OCI-M1 (cell line): ENCODE data around the gene LINC00632.
"Not testable (repeated sequence)": the region's sequence is repeated elsewhere in the genome, so short reads cannot be mapped to it uniquely, and the experiment has no call there.

Experiments used
- DNase-seq: peaks from one replicate; lab custom pipeline; 2025; lab: John Stamatoyannopoulos, UW

LINC00632 gene

DNA sequence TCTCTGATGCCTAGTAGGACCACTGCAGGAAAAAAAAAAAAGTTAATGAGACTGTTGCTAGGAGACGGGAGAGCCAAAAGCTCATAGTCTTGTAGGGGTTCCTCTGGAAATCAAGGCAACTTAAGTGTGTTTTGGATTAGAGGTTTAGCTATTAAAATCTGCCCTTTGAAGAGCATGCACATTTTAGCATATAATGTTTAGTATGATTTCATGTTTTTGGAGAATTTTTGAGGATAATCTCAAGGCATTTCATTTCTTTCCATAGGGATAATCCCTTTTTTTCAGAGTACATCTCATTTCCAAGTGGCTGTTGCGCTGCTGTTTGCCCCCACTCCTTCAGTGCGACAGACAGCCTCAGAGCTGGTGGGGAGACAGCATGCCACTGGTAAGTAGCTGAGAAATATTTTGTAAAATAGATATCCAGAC, at the start of gene LINC00632:
LINC00632 (plus strand) TSS at position 339 of the 426 bp plus-strand sequence.
- DNase-seq = no peak

DNA sequence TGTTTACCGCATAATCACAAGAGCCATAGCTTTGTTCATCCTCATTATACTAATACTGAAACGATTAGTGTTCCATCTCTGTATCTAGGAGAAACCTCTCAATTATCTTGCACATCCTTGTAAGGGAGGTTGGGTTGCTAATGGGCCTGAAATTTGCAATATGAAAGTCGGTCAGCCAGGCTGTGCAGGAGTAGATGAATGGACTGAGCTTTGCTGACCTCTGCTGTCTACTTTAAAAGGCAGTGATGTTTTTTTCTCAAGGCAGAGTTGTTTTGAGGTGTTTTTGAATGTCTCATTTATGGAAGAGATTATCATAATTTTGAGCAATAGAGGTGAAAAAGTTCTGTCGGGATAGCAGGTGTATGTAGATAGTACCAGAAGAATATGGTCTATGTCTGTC, 47.9 kb upstream of the LINC00632 start:
- DNase-seq = peak; percentile 5

DNA sequence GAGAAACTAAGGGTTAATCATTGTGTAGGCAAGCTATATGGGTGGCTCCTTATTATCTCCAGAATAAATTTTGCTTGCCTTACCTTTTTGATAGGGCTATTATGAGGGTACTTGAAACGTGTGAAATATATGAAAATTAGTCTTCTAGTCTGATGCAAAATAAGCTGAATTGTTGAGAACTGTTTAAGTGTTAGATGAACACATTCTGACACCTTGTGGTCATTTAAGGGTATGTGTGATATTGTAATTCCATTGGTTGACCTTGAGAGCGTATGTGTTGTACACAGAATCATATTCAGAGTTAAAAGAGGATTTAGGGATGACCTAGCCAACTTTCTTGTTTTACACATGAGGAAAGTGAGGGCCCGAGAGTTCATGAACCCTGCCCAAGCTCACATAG, 44.6 kb upstream of the LINC00632 start:
- DNase-seq = peak; percentile 13

DNA sequence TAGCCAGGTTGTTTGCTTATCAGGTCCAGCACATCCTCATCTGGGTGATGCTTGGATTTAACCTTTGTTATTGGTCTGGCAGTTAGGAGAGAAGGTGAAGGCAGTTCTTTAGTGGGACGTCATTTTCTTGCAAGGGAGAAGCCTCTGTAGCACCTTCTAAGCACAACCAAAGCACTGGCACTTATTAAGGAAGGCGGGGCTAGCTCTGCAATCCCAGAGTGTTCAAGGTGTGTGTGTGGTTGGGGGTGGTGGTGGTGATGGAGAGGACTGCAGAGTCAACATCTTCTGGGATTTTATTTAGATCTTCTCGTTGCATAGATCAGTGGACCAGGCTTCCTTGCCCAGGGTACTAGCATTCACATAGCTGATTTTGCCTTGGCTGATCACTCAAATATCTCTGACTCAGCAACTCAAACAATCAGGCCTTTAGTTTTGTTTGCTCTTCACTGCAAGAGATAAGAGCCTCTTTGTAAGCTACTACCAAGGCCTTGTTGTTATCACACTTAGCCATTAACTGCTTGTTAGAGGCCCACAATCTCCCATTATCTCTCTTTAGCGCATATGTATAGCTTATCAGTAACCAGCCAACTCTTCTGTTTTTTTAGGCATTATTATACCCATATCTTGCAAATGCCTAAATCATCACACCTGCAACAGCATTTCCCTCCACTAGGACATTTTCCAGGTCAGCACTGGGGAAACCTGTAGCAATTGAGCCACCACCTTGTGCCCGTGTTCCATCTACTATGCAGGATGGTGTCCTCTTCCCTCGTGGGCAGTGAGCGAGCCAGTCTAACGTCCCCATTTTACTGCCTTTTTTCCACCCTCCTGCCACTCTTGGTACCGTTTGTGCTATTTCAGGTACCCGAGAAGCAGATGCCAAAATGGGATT, 36.5 kb upstream of the LINC00632 start:
- DNase-seq = no peak

DNA sequence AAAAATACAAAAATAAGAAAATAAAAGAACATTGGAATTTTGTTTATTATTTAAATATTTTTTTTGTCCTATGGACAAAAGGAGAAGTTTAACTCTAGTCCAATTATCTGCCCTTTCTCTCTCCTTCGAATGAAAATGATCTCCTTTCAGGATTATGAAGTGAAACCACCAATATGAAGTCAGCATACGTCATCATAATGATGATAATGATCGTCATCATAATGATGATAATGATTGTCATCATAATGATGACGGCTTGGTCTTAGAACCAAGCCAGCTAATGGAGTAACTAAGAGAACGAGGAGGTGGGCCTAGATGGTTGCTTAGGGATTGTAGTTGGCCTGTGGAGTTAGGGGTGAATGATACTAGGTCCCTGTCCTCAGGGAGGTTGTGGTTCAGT, 21.9 kb upstream of the LINC00632 start:
- DNase-seq = no peak

DNA sequence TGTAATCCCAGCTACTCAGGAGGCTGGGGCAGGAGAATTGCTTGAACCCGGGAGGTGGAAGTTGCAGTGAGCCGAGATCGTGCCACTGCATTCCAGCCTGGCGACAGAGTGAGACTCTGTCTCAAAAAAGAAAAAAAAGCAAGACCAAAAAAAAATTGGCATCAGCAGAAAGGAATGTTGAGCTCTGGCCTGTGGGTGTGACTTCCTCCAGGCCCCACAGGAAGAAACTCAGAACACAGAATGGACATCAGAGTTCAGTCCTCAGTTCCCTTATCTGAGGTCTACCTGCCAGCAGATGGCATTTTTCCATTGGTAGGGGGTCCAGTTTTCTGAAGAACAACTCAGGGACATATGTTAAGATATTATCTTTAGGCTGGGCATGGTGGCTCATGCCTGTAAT, 18.0 kb upstream of the LINC00632 start:
- DNase-seq = not testable (repeated sequence)

DNA sequence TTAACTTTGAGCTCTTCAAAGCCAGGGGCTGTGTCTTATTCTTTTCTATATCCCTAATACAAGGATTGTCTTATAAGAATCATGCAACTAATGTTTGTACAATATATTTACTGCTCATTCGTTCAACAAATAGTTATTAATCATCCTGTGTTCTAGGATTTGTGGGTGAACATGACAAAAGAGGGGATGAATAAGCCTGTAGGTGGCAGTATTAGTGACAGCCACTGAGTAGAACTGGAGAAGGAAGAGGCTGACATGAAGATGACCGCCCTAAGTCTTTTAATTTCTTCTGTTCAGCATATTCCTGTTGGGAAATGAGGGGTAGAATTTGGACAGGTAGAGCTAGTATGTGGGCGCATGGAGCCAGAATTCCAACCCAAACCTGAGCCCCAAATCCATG, 11.9 kb upstream of the LINC00632 start:
- DNase-seq = peak; percentile 0

DNA sequence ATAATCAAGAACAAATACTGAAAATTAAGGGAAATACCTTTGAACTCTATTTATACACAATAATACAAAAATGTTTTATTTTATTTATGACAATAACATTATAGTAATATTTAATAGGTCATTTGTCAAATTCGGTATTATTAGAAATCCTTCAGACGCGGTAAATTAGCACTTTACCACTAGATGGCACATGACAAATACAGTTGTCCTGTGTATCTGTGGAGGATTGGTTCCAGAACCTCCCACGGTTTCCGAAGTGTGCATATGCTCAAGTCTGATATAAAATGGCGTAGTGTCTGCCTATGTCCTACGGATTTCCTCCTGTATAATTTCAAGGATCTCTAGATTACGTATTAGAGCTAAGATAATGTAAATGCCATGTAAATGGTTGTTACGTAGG, 8.1 kb upstream of the LINC00632 start:
- DNase-seq = peak; percentile 41

DNA sequence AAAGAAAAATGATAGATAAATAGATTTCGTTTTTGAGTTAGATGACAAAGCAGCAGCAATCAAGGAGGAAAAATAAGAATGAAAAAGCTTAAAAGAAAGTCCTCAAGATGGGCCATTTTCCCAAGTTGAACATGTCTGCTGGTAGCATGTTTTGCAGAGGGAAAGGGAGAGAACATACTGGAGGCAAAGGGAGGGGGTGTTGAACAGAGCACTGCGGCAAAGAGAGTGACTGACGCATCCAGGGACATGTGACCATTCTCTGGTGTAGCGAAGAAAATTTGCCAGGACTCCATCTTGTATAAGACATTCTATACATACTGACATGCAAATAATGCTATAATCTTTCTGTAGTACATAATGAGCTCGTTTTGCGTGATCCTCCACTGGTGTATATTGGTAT, 1.2 kb downstream of the LINC00632 start:
- DNase-seq = peak; percentile 1

DNA sequence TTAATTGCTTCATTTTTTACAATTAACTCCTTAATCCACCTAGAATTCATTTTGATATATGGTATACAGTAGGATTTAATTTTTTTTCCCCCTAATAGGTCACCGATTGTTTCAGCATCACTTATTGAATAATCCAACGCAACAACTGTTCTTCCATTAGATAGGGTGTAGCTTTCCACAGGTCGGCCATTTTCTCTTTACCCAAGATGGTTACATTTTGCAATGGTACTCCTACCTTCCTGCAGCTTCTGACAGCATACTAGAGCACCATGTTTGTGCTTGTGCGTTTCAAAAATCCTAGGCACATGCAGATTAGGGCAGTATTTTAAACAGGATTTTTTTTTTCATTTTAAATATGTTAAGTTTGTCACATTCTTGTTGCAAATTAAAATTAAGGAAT, 2.3 kb downstream of the LINC00632 start:
- DNase-seq = no peak

DNA sequence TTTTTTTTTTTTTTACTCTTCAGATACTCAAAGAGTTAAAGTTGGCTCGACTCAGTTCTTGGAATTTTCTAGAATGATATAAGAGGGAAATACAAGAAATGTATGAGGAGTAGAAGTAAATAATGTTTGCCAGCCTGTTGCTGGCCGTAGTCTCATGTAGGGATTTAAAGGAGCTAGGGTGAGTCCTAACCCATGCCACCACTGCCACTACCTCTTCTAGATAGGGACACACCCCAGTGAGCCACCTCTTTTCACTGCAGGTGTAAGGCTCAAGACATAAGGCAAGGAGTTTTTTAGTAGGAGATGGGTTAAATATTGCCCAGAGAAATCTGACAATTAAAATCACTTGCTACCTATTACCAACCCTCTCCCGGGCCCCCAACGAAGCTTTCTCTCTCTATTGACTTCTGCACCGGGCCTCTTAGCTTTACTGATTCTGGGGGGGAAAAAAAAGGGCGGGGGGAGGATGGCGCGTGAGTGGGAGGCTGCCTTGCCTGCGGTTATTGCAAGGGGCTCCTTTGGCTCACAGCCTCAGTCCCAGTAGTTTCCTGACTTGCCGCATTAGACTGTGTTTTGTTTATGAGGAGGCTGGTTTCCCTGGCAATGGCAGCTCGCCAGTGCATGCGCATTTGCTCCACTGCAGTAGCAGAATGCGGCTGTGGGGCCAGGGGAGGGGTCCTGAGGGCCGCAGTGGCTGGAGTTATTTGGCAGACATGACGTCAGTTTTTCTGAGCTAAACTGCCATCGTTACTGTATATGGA, 3.0 kb downstream of the LINC00632 start:
- peak; percentile 26 for DNase-seq

DNA sequence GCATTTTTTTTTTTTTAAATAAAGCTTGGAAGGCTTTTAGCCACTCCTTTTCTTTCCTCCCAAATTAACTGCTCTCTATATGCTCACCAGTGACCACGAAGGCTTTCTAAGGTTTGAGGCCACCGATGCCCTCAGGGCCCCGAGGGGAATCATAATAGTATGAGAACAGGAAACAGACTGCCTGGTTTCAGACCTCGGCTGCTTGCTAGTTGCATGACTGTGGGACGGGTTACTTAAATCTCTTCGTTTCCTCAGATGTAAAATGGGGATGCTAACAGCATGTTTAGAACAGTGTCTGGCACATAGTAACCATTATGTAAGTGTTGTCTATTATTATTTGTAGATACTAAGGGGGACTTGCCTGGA, 3.6 kb downstream of the LINC00632 start:
- DNase-seq = no peak

DNA sequence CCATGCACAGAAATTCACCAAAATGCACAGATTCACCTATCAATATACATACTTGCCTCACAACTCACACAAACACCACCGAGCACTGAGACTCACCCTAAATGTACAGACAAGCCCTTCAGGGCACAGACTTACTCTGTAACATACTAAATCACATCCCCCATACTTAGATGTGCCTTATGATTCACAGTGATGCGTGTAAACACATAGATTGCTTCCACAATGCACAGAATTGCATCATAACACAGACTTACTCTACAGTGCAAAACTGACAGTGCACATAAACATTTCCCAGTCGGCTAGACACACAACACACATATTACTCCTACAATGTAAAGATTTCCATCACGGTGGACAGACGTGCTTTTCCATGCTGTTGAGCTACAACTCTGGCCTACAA, 6.2 kb downstream of the LINC00632 start:
- DNase-seq = peak; percentile 42

DNA sequence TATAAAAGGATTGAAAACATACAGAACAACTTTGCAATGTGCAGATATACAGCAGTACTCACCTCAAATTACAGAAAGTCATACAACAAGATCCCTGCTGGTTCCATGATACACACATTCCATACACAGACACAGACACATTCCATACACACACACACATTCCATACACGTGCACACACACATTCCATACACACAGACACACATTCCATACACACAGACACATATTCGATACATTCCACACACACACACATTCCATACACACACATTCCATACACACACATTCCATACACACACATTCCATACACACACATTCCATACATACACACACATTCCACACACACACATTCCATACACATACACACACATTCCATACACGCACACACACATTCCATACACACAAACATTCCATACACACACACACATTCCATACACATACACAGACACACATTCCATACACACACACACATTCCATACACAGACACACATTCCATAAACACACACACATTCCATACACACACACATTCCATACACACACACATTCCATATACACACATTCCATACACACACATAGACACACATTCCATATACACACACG, 13.7 kb downstream of the LINC00632 start:
- DNase-seq = no peak

DNA sequence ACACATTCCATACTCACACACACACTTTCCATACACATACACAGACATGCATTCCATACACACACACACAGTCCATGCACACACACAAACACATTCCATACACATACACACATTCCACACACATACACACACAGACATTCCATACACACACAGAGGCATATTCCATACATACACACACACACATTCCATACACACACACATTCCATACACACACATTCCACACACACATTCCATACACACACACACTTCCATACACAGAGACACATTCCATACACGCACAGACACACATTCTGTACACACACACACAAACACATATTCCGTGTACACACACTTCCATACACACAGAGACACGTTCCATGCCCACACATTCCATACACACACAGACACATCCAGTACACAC, 14.8 kb downstream of the LINC00632 start:
- no peak for DNase-seq

DNA sequence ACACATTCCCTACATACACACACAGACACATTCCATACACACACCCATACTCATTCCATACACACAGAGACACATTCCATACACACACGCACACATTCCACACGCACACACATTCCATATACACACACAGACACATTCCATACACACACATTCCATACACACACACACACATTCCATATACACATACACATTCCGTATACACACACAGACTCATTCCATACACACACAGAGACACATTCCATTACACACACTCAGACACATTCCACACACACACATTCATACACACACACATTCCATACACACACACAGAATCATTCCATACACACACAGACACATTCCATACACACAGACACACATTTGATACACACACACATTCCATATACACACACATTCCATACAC, 15.2 kb downstream of the LINC00632 start:
- no peak for DNase-seq

DNA sequence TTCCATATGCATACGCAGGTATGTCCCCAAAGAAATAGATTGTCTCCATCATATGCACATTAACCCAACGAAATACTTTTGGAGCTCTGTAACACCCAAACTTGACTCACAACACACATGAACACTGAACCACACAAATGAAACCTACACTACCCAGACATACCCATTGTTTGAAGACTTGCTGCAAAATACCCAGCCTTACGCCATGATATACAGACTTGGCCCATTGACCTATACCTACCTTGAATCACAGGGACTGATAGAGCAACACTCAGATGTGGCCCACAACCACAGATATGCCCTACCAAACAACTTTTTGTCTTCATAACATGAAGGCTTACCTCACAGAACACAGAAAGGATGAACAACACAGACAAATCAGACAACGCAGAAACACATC, 15.9 kb downstream of the LINC00632 start:
- no peak for DNase-seq

DNA sequence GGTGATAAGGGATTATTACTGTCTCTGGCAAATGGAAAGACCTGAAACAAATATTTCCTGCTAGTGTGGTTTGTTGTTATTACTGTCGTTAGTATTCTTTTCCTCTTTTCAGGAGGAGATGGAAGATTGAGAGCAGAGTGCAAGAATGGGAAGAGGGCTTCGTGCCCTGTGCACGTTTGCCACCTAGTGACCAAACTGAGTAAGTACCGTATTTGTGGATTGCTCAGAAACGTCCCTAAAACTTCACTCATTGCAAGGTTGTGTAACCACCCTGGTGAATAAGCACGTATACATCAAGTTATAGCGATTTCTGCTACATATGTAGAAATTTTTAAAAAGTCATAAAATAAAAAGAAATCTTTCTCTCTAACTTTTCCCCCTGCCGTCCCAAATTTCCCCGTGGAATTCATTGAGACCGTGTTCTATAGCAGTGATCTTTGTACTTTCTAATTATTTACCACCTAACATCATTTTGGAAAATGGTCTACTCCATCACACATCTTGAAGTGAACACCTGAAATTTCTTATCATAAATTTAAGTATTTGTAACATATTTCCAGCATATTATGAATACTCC, 24.3 kb downstream of the LINC00632 start:
- DNase-seq = peak; percentile 42

DNA sequence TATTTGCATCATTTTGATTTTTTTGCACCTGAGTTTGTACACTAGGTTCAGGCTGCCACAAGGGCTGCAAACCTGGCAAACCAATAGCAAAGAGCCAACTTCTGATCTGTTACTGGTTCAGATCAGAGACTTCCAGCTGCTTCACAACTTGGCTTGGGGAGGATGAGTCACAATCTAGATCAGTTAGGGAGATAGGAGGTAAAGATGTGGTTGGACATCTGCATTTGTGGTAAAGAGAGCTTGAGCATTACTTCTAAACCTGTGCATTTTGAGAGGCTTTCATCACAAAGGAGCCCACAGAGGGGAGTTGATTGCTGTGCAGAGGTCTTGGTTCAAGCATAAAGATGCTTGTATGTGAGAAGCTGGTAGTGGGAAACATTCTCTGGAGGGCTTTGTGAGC, 34.5 kb downstream of the LINC00632 start:
- DNase-seq = peak; percentile 1

DNA sequence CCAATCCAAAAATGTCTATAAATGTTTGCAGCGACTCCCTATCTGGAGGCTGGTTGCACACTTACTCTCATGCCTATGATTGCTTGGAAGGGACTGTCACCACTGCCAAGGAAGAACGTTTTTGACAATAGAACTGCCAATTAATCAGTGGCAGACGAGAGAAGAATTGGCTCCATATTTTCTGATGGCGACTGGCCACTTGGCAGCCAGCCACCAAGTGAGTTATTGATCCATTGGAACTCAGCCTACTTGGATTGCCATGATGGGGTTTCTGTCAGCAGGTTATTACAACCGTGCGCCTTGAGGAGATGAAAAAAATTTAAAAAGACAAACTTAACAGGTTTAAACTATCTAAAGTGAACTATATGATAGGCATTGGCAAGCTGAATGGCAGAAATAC, 47.4 kb downstream of the LINC00632 start:
- no peak for DNase-seq

DNA sequence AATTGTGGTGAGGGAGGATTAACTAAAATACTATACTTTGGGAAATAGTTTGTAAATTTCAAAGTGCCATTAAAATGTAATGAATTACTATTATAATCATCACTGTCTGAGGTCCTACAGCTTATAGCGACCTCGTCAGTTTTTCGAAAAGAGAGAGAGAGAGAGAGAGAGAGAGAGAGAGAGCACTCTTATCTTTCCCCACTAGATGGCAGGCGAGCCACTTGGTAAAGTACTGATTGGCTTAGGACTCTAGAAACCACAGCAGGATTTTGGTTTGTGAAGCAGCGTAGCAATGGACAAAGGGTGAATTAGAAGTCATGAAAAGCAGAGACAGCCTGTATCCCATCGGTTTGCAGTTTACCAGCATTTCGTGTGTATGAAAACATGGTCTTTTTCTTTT, 52.5 kb downstream of the LINC00632 start:
- DNase-seq = peak; percentile 65

DNA sequence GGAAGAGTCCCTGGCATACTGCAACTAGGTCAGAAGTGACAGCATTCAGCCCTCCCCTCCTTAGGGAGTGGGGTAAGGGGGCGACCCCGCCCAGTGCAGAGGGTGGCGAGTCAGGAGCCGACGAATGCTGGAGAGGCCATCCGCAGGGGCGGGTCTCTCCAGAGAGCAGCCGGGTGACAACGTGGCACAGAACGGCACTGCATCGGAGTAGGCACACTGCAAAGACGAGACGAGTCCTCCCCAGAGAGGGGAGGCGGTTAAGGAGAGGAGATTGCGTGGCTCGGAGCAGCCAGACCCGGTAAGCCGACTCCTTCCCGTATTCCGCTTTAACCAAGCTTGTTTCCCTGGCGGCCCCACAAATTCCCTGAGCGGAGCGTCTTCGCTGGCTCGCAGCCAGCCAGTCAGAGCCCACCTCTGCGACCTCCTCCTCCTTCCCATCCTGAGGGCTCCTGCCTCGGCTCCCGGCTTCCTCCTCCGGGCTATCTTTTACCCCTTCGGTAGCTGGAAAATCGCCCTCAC, 54.9 kb downstream of the LINC00632 start:
- no peak for DNase-seq
